Middle frontal gyrus (tissue), 1 donor: ENCODE data around the gene ECM1.

Experiments
- DNase-seq: peaks from one replicate; pipeline ENCODE4 v3.0.0-alpha.2; 2015; ENCODE audit warnings: low spot score; ENCODE audit errors: extremely low spot score

ECM1 gene

DNA sequence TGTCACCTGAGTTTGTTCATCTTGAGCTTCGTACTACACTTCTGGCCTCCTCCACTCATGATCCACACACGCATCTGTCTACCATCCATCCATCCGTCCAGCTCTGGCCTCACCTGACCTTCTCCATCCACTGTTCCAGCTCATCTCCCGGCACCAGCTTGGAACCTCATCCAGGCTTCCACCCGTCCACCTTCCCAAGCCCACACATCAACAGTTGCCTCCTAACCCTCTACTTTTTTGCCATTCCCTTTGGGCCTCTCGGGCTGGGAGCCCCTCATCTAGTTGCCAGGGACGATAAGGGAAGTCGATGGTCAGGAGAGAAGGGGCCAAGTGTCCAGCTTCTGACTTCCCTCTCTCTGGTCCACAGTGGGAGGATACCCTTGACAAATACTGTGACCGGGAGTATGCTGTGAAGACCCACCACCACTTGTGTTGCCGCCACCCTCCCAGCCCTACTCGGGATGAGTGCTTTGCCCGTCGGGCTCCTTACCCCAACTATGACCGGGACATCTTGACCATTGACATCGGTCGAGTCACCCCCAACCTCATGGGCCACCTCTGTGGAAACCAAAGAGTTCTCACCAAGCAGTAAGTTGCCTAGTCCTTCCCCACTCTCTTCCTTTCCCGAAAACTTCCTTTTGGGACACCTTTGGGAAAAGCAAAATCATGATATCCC, 4.2 kb downstream of the ECM1 start:
- no peak for DNase-seq

DNA sequence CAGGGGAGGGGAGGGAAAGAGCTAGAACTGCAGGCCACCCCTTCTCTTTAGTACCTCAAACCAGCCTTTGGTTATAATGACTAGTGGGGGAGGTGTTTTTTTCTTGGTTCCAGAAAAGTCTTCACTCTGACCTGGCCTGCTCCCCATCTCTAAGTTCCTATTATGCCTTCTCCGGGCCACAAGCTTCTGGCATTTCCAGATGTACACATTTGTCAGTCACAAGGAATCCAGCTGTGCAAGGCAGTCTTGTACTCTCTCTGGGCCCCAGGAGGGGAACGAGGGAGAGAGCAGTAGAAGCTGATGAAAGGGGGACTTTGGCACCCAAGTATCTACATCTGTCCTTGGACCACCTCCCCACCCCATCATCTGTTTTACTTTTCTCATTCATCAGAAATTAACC, 4.9 kb downstream of the ECM1 start:
- DNase-seq, result no peak

DNA sequence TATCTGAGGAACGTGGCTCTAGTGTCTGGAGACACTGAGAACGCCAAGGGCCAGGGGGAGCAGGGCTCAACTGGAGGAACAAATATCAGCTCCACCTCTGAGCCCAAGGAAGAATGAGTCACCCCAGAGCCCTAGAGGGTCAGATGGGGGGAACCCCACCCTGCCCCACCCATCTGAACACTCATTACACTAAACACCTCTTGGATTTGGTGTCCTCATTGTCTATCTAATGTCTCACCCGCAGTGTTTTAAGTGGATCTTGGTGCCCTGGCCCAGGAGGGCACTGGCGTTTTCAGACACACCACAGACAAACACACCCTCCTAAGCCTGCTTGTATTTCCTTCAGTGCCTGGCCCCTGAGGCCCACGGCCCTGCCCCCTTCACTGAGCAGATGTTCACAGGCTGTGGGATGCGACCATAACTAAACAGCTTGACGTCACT, 5.5 kb downstream of the ECM1 start:
- DNase-seq, result no peak

DNA sequence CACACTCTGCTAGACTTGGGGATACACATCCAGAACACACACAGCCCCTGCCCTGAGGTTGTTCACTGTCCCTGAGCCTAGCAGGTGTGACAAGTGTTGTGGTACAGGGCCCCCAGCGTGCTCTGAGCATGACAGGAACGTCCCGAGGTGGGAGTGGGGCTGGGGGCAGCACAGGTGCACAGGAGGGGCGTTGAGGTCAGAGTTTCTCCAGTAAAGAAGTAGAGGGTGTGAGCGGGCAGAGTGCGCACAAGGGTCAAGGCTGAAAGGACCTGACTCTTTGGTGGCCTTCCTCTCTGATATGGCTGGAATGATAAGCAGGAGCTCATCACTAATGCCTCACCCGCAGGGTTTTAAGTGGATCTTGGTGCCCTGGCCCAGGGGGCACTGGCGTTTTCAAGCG, 6.4 kb downstream of the ECM1 start:
- DNase-seq, result no peak

DNA sequence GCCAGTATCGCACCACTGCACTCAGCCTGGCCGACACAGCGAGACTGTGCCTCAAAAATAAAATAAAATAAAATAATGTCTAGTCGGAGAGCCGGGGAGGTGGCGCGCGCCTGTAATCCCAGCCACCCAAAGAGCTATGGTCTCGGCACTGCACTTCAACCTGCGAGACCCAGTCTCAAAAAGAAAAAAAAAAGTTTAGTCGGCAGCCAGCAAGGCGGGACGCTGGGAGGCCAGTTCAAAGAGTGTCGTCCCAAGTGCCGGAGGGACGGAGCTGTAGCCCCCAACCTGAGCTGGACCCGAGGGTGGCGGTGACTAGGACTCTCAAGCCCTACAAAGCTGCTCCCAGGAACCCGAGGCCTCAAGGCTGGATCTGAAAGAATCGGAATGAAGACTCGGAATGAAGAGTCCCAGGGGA, 7.0 kb downstream of the ECM1 start:
- no peak for DNase-seq

DNA sequence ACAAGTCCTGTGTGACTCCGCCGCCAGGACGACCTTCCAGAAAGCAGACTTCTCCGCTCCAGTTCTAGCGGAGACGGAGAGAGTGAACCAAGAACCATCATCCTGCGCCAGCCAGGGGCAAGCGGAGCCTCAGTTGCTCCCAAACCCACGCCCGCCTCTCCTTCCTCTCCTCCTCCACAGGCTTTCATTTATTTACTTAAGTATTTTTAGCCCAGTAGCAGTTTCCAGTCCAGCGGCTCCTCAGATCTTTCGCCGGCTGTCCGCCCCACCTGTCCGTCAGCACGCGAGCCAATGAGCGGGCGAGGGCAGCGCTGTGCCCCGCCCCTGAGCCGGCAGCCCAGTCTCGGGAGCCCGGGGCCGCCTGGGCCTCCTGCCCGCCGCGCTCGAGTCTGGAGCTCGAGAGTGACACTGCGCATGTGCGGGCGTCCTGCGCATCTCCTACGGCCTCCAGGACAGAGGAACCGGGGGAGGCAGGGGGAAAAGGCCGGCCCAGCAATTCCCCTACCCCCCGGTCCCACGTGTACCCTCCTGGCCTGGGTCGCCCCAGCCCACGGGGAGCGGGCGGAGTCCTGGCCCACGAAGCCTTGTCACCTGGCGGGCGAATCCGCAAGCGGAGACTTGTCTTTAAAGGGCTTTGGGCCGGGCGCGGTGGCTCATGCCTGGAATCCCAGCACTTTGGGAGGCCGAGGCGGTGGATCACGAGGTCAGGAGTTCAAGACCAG, 7.6 kb downstream of the ECM1 start, which contains the start of gene FALEC:
FALEC (plus strand) TSS at position 425 of the 722 bp plus-strand sequence.
- peak; percentile 94 for DNase-seq

DNA sequence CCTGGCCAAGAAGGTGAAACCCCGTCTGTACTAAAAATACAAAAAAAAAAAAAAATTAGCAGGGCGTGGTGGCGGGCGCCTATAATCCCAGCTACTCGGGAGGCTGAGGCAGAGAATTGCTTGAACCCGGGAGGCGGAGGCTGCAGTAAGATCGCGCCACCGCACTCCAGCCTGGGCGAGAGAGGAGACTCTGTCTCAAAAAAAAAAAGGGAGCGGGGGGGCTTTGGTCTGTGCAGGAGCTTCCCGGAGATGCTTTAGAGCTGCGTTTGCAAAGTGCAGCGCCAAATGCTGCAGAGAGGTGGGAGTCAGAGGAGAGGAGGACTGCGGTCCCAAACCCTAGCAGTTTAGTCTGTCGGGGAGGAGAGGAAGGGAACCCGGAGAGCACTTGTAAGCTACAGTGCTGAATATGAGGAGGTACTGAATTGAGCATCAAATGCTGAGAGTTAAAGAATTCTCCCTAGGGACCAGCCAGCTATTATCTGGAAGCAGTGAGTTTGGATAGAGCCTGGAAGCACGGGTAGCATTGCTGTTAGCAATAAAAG, 8.2 kb downstream of the ECM1 start:
- DNase-seq, result no peak

DNA sequence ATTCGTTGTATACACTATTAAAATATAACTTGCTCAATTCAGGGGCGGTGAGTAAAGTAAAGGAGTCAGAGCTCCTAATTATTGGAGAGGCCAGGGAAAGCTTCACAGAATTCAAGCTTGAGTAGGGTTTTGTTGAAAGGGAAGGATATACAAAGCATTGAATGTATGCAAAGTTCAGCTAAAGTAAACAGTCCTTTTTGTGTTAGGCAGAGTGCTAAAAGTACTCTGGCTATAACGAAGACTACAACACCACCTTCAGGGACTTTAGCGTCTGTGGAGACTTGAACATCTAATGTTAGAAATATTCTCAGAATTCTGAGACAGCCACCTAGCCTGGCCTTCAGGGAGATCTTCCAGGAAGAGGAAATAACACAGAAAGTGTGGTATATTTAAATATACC, 8.7 kb downstream of the ECM1 start:
- DNase-seq, result no peak

DNA sequence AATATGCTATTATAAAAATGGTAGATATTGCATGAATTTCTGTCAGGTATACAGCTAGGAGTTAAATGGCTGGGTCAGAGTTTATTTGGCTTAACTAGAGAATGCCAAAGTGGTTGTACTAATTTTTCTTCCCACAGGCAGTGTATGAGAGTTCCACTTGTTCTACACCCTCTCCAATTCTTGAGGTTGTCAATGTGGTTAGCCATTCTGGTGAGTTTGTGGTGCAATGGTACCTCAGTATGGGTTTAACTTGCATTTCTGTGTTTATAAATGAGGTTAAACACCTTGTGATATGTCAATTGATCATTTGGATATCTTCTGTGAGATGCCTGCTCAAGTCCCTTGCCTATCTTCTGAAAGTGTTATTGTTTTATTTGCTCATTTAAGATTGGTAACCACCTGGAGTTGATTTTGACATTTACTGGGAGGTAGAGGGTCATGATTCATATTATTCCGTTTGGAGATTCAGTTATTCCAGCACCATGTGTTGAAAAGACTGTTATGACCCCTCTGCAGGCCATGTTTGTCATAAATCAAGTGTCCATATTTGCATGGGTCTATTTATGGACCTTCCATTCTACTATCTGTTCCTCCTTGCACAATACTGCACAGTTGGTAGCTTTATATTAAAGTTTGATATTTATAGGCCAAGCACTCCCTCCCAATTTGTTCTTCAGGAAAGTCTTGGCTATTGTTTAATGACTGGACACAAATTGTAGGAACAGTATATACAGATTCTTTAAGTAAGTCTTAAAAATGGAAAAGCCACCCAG, 13.5 kb downstream of the ECM1 start:
- no peak for DNase-seq

DNA sequence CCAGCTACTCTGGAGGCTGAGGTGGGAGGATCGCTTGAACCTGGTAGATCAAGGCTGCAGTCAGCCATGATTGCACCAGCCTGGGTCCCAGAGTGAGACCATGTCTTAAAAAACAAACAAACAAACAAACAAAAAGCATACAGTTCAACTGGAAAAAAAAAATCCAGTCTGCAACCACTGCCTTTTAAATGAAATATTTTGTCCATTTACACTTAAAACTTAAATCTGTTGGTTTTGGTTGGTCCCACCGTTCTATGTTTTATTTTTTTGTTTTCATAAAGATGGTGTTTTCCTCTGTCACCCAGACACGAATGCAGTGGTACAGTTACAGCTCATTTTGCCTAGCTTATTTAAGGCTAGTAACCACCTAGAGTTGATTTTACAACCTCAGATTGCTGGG, 17.4 kb downstream of the ECM1 start:
- no peak for DNase-seq

DNA sequence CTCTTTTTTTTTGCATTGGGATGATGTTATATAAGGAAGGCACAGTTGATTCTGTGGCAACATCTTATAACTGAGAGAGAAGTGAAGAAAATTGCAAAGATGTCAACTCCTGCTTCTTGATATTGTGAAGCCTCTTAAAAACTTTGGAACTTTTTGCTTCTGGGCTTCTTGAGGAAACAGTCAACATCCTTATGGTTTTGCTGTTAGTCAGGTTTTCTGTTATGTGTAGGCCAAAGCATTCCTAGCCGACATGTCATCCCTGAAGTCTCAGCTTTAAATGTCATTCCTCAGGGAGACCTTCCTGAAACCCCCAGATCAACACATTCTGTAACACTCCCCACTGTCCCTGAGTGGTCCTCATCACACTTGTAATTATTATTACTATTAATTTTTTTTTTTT, 20.3 kb downstream of the ECM1 start:
- DNase-seq, result no peak

DNA sequence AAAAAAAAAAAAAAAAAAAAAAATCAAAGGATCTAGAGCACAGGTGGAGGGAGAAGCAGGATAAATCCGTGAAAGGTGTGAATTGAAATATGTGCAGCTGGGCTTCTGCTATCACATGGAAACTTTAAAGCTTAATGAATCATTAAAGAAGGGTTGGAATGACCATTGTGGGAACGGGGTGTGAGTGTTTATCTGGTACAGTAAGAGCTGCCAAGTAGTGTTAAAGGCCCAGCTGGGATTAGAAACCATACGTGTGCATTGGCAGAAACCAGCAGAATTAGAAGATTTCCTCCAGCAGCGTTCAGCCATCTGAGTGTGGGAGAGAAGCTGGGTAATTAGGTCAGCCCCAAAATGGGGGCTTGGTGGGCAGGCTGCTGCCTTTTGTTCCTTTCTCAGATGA, 21.1 kb downstream of the ECM1 start:
- DNase-seq, result no peak

DNA sequence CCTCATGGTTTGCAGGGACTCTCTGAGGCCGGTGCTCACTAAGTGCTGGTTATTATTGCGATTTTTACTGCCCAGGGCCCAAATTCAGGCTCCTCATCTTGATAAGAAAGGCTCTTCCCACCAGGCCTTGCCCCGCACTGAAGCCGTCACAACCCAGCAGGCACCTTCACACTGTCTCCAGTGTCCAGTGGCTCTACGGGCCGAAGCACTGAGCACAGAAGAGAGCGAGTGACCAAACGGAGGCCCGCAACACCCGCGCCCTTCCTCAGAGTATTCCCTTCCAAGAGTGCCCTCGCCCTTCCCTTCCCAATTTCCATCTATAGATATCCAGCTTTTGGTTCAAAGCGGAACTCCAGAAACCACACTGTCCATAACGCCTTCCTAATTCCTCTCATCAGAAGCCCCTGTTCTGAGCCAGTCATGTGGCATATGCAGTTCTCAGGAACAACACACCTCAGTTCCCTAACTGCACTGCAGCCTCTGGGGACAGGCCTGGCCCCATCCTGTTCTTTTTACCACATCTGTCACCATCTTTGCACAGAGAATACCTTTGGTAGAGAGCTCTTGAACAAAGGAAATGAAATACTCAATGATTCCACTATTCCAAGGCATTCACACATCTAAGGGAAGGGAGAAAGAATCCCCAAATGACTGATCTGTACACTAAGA, 22.7 kb downstream of the ECM1 start:
- DNase-seq, result no peak

DNA sequence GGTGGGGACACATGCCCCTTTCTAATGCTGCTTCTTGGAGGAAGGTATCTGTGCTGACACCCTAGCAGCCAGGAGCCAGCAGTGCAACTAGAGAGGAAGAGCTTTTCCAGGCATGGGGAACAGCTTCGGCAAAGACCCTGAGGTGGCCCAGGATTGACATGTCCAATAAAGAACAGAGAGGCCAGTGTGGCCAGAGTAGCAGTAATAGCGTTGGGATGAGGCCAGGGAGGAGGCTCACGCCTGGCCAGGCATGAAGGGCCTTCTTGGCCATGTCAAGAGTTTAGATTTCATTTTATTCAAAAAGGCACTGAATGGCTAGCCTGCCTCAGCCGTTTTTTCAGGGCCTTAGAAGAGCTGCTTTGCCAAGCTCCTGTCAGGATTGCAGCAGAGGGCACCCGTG, 25.0 kb downstream of the ECM1 start:
- no peak for DNase-seq

DNA sequence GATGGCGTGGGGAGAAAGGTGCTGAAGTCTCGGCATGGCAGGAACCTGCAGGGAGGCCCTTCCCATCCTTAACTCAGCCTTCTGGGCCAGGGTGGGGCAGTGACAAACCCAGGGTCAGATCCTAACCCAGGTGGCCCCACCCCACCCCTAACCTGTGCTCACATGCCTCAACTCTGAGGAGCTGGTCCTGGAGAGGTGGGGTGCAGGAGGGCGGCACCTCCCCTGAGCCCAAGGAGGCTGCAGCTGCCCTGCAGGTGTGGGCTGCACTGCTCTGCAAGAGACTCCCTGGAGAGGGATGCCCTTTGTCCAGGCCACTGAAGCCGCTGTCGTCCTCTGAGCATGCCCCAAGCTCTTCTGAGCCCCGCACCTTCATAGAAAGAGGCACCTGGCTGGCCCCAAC, 26.1 kb downstream of the ECM1 start:
- DNase-seq, result no peak

DNA sequence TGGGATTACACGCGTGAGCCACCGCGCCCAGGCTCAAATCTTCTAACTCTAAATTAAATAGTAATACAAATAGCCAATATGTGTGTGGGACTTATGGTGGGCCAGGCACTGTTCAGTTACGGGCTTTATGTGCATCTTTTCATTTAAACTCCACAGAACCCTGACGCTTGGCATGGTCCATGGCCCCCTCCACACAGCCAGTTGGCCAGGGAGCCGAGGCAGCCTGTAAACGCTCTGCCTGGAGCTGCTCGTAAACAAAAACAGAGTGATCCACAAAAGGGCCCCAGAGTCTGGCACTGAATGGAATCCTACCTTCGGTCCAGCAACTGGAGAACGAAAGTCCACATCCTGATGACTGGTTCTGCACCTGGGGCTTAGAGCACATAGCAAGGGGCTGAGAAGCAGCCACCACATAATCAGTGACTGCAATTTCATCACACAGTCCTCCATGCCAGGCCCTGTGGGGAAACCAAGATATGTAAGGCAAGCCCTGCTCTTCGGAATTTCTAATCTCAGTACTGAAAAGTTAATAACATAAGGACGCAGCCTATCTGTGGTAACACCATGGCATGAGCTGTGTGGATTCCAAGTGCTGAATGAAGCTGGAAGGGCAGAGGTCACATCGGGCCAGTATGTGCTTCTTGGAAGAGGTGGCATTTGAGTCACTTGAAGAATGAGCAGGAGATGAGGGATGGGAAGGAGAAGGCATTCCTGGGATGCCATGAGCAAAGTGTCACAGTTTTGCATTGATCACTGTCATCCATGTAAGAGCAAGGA, 27.8 kb downstream of the ECM1 start:
- no peak for DNase-seq

DNA sequence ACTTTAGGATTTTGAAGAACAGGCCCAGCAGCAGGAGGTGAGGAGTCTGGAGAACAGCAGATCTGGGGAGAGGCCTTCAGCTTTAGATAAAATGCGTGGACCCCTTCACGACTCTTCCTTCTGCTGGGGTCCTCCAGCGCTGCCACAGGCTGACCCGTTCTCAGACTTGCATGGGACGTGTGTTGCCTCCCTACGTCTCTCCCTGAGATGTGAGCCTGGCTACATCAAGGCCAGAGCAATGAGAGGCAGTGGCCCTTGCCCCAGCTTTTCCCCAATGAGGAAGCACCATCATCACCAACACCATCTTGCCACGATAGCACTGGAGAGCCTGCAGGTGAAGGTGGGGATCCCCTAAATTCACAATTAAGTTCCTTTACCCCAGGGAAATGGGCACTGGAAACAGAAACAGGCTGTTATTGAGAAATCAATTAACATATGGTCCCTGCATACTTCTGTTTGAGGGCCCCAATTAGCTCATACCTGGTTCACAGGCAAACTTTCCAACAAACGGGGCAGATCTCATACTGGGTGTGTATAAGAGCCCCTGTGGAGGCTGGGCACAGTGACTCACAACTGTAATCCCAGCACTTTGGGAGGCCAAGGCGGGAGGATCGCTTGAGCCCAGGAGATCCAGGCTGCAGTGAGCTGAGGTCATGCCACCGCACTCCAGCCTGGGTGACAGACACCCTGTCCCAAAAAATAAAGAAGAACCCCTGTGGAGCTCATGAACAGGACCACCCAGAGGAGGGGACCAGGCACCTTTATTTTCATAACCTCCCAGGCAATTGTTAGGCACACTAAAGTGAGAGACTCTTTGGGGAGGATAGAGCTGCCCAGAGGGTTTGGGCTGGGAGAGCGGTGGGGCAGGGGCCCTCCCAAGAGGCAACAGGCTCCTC, 29.2 kb downstream of the ECM1 start:
- no peak for DNase-seq

DNA sequence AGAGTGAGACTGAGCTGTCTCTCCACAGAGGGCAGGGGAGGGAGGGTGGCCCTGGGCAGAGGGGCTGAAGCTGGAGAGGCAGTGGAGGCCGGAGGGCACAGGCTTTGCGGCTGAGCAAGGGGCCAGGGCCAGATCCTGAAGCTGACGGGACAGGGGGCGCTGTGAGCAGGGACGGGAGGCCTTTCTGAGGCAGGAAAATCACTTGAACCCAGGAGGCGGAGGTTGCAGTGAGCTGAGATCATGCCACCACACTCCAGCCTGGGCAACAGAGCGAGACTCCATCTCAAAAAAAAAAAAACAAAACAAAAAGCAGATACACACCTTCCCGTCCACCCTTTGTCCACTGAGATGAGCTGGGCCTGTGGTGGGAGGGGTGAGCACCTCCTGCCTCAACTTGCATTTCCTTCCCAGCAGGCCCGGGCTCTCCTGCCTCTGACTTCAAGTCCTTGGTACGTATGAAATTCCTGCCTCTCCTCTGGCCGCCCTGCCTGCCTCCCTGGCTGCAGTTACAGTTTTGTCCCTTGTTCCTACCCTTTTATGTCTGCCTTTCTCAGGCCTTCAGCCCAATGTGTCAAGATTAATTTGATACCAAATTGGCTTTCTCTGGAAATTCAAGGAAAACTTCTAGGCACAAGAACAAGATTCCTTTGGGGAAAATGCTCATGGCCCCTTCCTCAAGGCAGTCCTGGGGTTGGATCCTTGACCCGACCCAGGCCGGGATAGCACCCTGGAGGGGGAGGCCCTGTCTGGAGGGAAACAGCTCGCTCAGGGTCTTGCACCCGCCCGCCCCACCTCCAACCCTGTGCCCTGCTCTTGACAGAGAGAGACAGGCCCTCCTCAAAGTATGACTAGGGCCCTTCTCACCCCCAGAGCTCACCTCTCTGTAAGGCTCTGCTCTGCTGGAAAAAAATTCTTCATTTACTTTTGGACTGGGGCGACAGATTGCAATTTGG, 30.1 kb downstream of the ECM1 start:
- DNase-seq, result no peak
